Right lobe of liver (tissue), 4 donors: ENCODE measurements around the gene SLC20A1.

ENCODE experiments used
- CTCF ChIP-seq, 4 donors: fragments of 200-600 bp in 3 of 4; fragments of 450-650 bp in 1 of 4; IDR thresholded peaks; one replicate each; pipeline versions ENCODE4 v1.5.1 to v1.8.0; 2016 to 2022; ENCODE audit warnings: antibody characterized with exemption in 4 of 4, mild to moderate bottlenecking in 2 of 4
- POLR2A ChIP-seq: fragments of 450-650 bp; IDR thresholded peaks from one replicate; pipeline ENCODE4 v1.6.1; 2017; ENCODE audit warnings: antibody characterized with exemption, mild to moderate bottlenecking
- donor health status: DM: no; HTN: no; CAD: no.
- donor health status: DM: no; HTN: no; CAD: no.
- donor health status: DM: no; HTN: yes; CAD: no.

- TF ChIP-seq CTCF (IDR thresholded peaks at IDR 0.05) (no peak), POLR2A (no peak)
These were observed 23.9 kb downstream of the SLC20A1 start for GRCh38 chr2:112669667-112670066.
